Mesangial cell (primary cell): Measurements from ENCODE around the gene PLEKHG4. TPM values are rescaled to one million over a fixed set of nuclear protein-coding genes. Genes with fewer than 3 reads are reported as not detected.

Experiments used
- total RNA-seq: library from RNA; depleted of rRNA; stranded (reverse); fragments of >200 nt; gene quantifications from 2 replicates; pipeline ENCODE4 v1.2.3, GENCODE V29; 2015

The PLEKHG4 gene, protein sequence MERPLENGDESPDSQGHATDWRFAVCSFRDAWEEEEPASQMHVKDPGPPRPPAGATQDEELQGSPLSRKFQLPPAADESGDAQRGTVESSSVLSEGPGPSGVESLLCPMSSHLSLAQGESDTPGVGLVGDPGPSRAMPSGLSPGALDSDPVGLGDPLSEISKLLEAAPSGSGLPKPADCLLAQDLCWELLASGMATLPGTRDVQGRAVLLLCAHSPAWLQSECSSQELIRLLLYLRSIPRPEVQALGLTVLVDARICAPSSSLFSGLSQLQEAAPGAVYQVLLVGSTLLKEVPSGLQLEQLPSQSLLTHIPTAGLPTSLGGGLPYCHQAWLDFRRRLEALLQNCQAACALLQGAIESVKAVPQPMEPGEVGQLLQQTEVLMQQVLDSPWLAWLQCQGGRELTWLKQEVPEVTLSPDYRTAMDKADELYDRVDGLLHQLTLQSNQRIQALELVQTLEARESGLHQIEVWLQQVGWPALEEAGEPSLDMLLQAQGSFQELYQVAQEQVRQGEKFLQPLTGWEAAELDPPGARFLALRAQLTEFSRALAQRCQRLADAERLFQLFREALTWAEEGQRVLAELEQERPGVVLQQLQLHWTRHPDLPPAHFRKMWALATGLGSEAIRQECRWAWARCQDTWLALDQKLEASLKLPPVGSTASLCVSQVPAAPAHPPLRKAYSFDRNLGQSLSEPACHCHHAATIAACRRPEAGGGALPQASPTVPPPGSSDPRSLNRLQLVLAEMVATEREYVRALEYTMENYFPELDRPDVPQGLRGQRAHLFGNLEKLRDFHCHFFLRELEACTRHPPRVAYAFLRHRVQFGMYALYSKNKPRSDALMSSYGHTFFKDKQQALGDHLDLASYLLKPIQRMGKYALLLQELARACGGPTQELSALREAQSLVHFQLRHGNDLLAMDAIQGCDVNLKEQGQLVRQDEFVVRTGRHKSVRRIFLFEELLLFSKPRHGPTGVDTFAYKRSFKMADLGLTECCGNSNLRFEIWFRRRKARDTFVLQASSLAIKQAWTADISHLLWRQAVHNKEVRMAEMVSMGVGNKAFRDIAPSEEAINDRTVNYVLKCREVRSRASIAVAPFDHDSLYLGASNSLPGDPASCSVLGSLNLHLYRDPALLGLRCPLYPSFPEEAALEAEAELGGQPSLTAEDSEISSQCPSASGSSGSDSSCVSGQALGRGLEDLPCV
- 8.8 and 16.4 TPM in 2 replicates for total RNA-seq

DNA sequence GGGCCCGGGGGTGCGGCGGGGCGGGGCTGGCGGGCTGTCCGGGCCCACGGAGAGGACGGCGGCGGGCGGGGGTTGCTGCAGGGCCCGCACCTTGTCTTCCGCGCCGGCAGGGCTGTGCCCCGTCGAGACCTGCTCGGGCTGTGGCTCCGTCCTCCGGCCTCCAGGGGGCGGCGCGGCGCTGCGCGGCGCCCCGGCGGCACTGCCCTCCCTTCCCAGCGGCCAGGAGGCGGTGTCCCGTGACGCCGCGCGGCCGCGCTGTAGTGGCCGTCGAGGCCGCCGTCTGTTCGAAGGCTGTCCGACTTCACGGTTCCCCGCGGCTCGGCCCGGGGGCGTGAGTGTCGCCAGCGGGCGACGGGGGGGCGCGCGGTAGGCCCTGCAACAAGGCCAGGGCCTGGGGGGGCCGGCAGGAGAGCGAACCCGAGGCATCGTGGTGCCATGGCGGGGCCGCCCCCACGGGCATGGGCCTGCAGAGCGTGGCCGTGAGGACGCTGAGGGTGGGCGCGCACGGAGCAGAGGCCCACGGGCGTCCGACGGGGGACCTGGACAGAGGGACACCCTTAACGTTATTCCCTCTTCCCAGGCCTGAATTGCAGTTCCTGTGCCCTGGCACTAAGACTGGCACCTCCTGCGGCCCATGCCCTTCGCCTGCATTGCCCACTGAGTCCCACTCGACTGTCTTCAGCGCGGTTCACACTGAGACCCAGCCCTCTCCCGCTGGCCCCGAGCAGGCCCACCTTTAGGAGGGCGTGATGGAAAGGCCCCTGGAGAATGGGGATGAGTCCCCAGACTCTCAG is at the start of gene PLEKHG4:
Gene PLEKHG4, plus strand, starts transcription at position 237 of the 794 bp plus-strand sequence. Its CDS starts 513 bp downstream, at position 750.

GRCh38 chr16:67247192-67248072 is 31.9 kb upstream of the PLEKHG4 start, which contains the start of gene FHOD1:
Gene FHOD1, minus strand, starts transcription at chr16:67247481. Its CDS starts 71 bp downstream, at chr16:67247410.

DNA sequence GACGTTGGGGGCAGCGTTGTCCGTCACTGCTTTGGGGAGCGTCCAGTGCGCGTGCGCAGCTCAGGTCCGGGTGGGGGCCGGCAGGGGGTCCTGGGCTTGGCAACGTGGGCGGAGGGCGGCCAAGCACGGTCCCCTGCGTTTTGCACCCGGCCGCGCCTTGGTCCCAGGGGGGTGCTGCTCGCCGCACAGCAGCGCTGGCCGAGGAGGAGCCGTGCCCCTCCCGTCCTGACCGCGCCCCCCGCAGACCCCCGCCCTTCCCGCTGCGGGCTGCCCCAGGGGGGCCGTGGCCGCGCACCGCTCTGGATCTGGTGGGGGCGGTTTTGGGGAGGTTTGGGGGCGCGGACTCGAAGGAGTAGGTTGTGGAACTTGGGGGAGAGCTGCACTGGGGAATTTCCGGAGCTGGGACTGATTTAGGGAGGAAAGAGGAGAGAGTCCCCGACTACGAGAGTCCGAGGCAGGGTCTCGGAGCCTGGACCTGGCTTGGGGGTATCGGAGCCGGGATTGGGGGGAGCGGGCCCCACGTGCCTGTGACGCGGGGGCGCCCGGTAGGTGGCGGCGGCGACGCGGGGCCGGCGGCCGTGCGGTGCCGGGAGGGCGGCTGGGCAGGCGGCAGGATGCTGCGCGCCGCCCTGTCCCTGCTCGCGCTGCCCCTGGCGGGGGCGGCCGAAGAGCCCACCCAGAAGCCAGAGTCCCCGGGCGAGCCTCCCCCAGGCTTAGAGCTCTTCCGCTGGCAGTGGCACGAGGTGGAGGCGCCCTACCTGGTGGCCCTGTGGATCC is 30.7 kb upstream of the PLEKHG4 start, which contains the start of gene SLC9A5:
Gene SLC9A5, plus strand, starts transcription at position 579 of the 777 bp plus-strand sequence. Its CDS starts 36 bp downstream, at position 615.

GRCh38 chr16:67326472-67327309 is 47.4 kb downstream of the PLEKHG4 start, which contains the start of the genes KCTD19 and LRRC36:
Gene KCTD19, minus strand, starts transcription at chr16:67326741. Its CDS starts 34 bp downstream, at chr16:67326707.
Gene LRRC36, plus strand, starts transcription at chr16:67326815. Its CDS starts 48 bp downstream, at chr16:67326863.

Other genes starting within 250 kb of the PLEKHG4 start
- gene PHAF1, start 169.6 kb upstream of the PLEKHG4 start, total RNA-seq = 12.4 and 17.3 TPM in 2 replicates
- gene B3GNT9, start 128.5 kb upstream of the PLEKHG4 start, total RNA-seq = 5.7 and 13.3 TPM in 2 replicates
- gene TRADD, start 119.6 kb upstream of the PLEKHG4 start, total RNA-seq = 14.7 and 21.8 TPM in 2 replicates
- gene FBXL8, start 119.6 kb upstream of the PLEKHG4 start, total RNA-seq = 5.7 and 18.8 TPM in 2 replicates
- gene HSF4, start 114.8 kb upstream of the PLEKHG4 start, total RNA-seq = 0.65 and 10.3 TPM in 2 replicates
- 27.7 and 30.3 TPM in 2 replicates for gene NOL3, start 109.0 kb upstream of the PLEKHG4 start, total RNA-seq
- 6.2 and 16.0 TPM in 2 replicates for gene MATCAP1, start 95.6 kb upstream of the PLEKHG4 start, total RNA-seq
- gene EXOC3L1, start 89.4 kb upstream of the PLEKHG4 start, total RNA-seq = 0.13 TPM in 1 of 2 replicates, not detected in the other
- 75.2 and 102 TPM in 2 replicates for gene E2F4, start 87.4 kb upstream of the PLEKHG4 start, total RNA-seq
- 0.49 and 2.3 TPM in 2 replicates for gene ELMO3, start 80.4 kb upstream of the PLEKHG4 start, total RNA-seq
- 44.3 and 45.6 TPM in 2 replicates for gene TMEM208, start 52.4 kb upstream of the PLEKHG4 start, total RNA-seq
- gene FHOD1, start 32.1 kb upstream of the PLEKHG4 start, total RNA-seq = 22.2 and 29.8 TPM in 2 replicates
- gene SLC9A5, start 30.6 kb upstream of the PLEKHG4 start, total RNA-seq = 0.33 and 0.51 TPM in 2 replicates
- 0.16 and 0.38 TPM in 2 replicates for gene KCTD19, start 47.2 kb downstream of the PLEKHG4 start, total RNA-seq
- gene LRRC36, start 47.3 kb downstream of the PLEKHG4 start, total RNA-seq = 0.16 TPM in 1 of 2 replicates, not detected in the other
- gene TPPP3, start 114.0 kb downstream of the PLEKHG4 start, total RNA-seq = 2.0 and 2.9 TPM in 2 replicates
- gene ZDHHC1, start 136.9 kb downstream of the PLEKHG4 start, total RNA-seq = 3.6 and 9.6 TPM in 2 replicates
- 0.38 and 0.98 TPM in 2 replicates for gene HSD11B2, start 151.6 kb downstream of the PLEKHG4 start, total RNA-seq
- gene ATP6V0D1, start 201.6 kb downstream of the PLEKHG4 start, total RNA-seq = 125 and 135 TPM in 2 replicates
- gene AGRP, start 204.0 kb downstream of the PLEKHG4 start, total RNA-seq = not detected in 2 replicates
- 48.9 and 53.9 TPM in 2 replicates for gene RIPOR1, start 249.3 kb downstream of the PLEKHG4 start, total RNA-seq